A549 (cell line): ENCODE measurements around the gene NLRP1. TPM values are rescaled to one million over a fixed set of nuclear protein-coding genes. Genes with fewer than 3 reads are reported as not detected.

Experiments used
- ATAC-seq, 2 experiments: fragments of 200-7000 bp in 1 of 2; fragments of >200 bp in 1 of 2; cut with Nextera tagmentation in 1 of 2; cut with Tn5 transposase in 1 of 2; 3 replicates each; pipeline versions ENCODE4 v1.8.0 to v1.9.1; 2018 to 2020; ENCODE audit warnings: mild to moderate bottlenecking in 1 of 2, moderate library complexity in 1 of 2
- CTCF ChIA-PET: fragments of 300-600 bp; sonication (Branson Sonifier 250); formaldehyde crosslinking; extraction: SDS; loops from one replicate; lab custom pipeline; 2021; ENCODE audit warnings: antibody characterized with exemption, inconsistent platforms; lab: Yijun Ruan, JAX
- POLR2A ChIA-PET: fragments of 350-600 bp; formaldehyde crosslinking; extraction: SDS; loops from one replicate; lab custom pipeline; 2021; ENCODE audit warnings: antibody characterized with exemption, inconsistent platforms; lab: Yijun Ruan, JAX
- DNase-seq, 2 experiments: peaks; one replicate each; pipeline versions ENCODE4 v3.0.0 to v3.0.0-alpha.2; 2011 to 2016; ENCODE audit warnings: low read depth in 1 of 2, low spot score in 1 of 2
- FAIRE-seq: peaks from 2 replicates; lab custom pipeline; 2011; peaks lifted over from hg19 to GRCh38; lab: Jason Lieb, UNC
- H3K27ac ChIP-seq, 2 experiments: fragments of >200 bp; sonication (Bioruptor Twin); formaldehyde crosslinking; 3 replicates each; pipeline ENCODE4 v1.5.1; 2016 to 2017
- H3K4me1 ChIP-seq: fragments of >200 bp; sonication (Bioruptor Twin); formaldehyde crosslinking; 3 replicates; pipeline ENCODE4 v1.6.1; 2016
- H3K4me2 ChIP-seq: fragments of >200 bp; sonication (Bioruptor Twin); formaldehyde crosslinking; 3 replicates; pipeline ENCODE4 v1.6.1; 2016
- H3K4me3 ChIP-seq: fragments of >200 bp; sonication (Bioruptor Twin); formaldehyde crosslinking; 3 replicates; pipeline ENCODE4 v1.5.1; 2016
- H3K9me3 ChIP-seq: fragments of >200 bp; sonication (Bioruptor Twin); formaldehyde crosslinking; 3 replicates; pipeline ENCODE4 v1.6.1; 2016
- BHLHE40 ChIP-seq: IDR thresholded peaks from 2 replicates; pipeline ENCODE4 v1.6.1; 2012; ENCODE audit warnings: low read depth, low read length, inconsistent platforms
- CEBPB ChIP-seq, 2 experiments: fragments of >200 bp in 1 of 2; sonication (Bioruptor Twin) in 1 of 2; formaldehyde crosslinking in 1 of 2; IDR thresholded peaks; 2 replicates each; pipeline ENCODE4 v1.6.1; 2012 to 2016
- CHD2 ChIP-seq: fragments of 150-350 bp; IDR thresholded peaks from 2 replicates; pipeline ENCODE4 v1.6.1; 2014; ENCODE audit warnings: low read length; ENCODE audit not compliant: partially characterized antibody
- EHF ChIP-seq: fragments of 250-450 bp; sonication (Bioruptor Pico); IDR thresholded peaks from 2 replicates; pipeline ENCODE4 v1.5.0; 2020; ENCODE audit warnings: mild to moderate bottlenecking
- EHMT2 ChIP-seq: fragments of 200-600 bp; sonication (generic); IDR thresholded peaks from 2 replicates; pipeline ENCODE4 v1.6.1; 2016; ENCODE audit warnings: antibody characterized with exemption, low read depth, mild to moderate bottlenecking, moderate library complexity
- ESRRA ChIP-seq: fragments of 150-350 bp; IDR thresholded peaks from 2 replicates; pipeline ENCODE4 v1.6.1; 2014; ENCODE audit warnings: mild to moderate bottlenecking, low read length, borderline replicate concordance
- FOSL2 ChIP-seq, 2 experiments: fragments of 450-650 bp in 1 of 2; fragments of >200 bp in 1 of 2; sonication (Bioruptor Twin) in 1 of 2; formaldehyde crosslinking; IDR thresholded peaks; 2 replicates each; pipeline versions ENCODE4 v1.5.0 to v1.6.1; 2016 to 2020; ENCODE audit warnings: mild to moderate bottlenecking in 1 of 2, moderate library complexity in 1 of 2
- HDAC2 ChIP-seq: fragments of 200-600 bp; sonication (generic); IDR thresholded peaks from 2 replicates; pipeline ENCODE4 v1.6.1; 2016
- HEYL ChIP-seq: fragments of 250-450 bp; sonication (Bioruptor Pico); IDR thresholded peaks from 2 replicates; pipeline ENCODE4 v1.8.0; 2021; ENCODE audit warnings: mild to moderate bottlenecking, moderate library complexity
- HOXA7 ChIP-seq: fragments of 250-450 bp; sonication (Bioruptor Pico); IDR thresholded peaks from 2 replicates; pipeline ENCODE4 v1.5.0; 2020; ENCODE audit warnings: mild to moderate bottlenecking, moderate library complexity
- HOXB13 ChIP-seq: fragments of 250-450 bp; sonication (Bioruptor Pico); IDR thresholded peaks from 2 replicates; pipeline ENCODE4 v1.5.0; 2020; ENCODE audit warnings: low read depth, mild to moderate bottlenecking, moderate library complexity
- HOXB5 ChIP-seq: fragments of 250-450 bp; sonication (Bioruptor Pico); IDR thresholded peaks from 2 replicates; pipeline ENCODE4 v1.5.0; 2020; ENCODE audit warnings: mild to moderate bottlenecking, moderate library complexity
- JUN ChIP-seq, 2 experiments: fragments of >200 bp; sonication (Bioruptor Twin); formaldehyde crosslinking; IDR thresholded peaks; 2 replicates in 1 of 2; 3 replicates in 1 of 2; pipeline ENCODE4 v1.6.1; 2016 to 2017
- JUNB ChIP-seq: fragments of >200 bp; sonication (Bioruptor Twin); formaldehyde crosslinking; IDR thresholded peaks from 2 replicates; pipeline ENCODE4 v1.6.1; 2016
- MYC ChIP-seq: IDR thresholded peaks from 2 replicates; pipeline ENCODE4 v1.6.1; 2012; ENCODE audit warnings: mild to moderate bottlenecking, inconsistent platforms, low read length, improper control_type of control experiment, borderline replicate concordance
- RAD21 ChIP-seq, 2 experiments: fragments of >200 bp in 1 of 2; sonication (Bioruptor Twin) in 1 of 2; formaldehyde crosslinking in 1 of 2; IDR thresholded peaks in 1 of 2; conservative IDR thresholded peaks in 1 of 2; 2 replicates in 1 of 2; 3 replicates in 1 of 2; pipeline ENCODE4 v1.6.1; 2012 to 2018; ENCODE audit warnings: inconsistent platforms in 1 of 2
- SMC3 ChIP-seq: fragments of >200 bp; sonication (Bioruptor Twin); formaldehyde crosslinking; IDR thresholded peaks from 3 replicates; pipeline ENCODE4 v1.6.1; 2018; ENCODE audit warnings: inconsistent platforms
- SREBF2 ChIP-seq: fragments of 450-650 bp; IDR thresholded peaks from 2 replicates; pipeline ENCODE4 v1.6.1; 2014; ENCODE audit warnings: mild to moderate bottlenecking, moderate library complexity
- TP53 ChIP-seq: fragments of 250-450 bp; sonication (Bioruptor Pico); IDR thresholded peaks from 2 replicates; pipeline ENCODE4 v1.5.0; 2021; ENCODE audit warnings: mild to moderate bottlenecking, moderate library complexity
- ZNF302 ChIP-seq: fragments of 250-450 bp; sonication (Bioruptor Pico); IDR thresholded peaks from 2 replicates; pipeline ENCODE4 v1.9.0; 2021; ENCODE audit warnings: inconsistent platforms, mild to moderate bottlenecking, moderate library complexity
- WGBS: methylation state at CpG from one replicate; pipeline ENCODE4 v1.1.6; 2017; ENCODE audit errors: missing lambda C conversion rate; 5-methylcytosine and 5-hydroxymethylcytosine counted together
- polyA plus RNA-seq, 4 experiments: library from polyadenylated mRNA; depleted of rRNA in 3 of 4; stranded (reverse); fragments of >200 nt; fragmentation: RNase III in 1 of 4; extraction: RNeasy Plus Mini Kit Qiagen cat#74134 plus additional on column Dnase treatment in 1 of 4; gene quantifications; 2 replicates in 3 of 4; 3 replicates in 1 of 4; pipeline ENCODE4 v1.2.3, GENCODE V29; 2011 to 2017
- TF ChIP-seq, protein P1 (sequence below): IDR thresholded peaks from 2 replicates; pipeline ENCODE4 v1.6.1; 2012; ENCODE audit warnings: low read depth, borderline replicate concordance
- TF ChIP-seq, protein P2 (sequence below): fragments of >200 bp; sonication (Bioruptor Twin); formaldehyde crosslinking; IDR thresholded peaks from 2 replicates; pipeline ENCODE4 v1.6.1; 2016
- TF ChIP-seq, protein P3 (sequence below): fragments of 450-650 bp; IDR thresholded peaks from 2 replicates; pipeline ENCODE4 v1.6.1; 2014; ENCODE audit warnings: antibody characterized with exemption
- TF ChIP-seq, protein P4 (sequence below): IDR thresholded peaks from 2 replicates; pipeline ENCODE4 v1.6.1; 2012
- TF ChIP-seq, protein P5 (sequence below): fragments of 200-600 bp; sonication (generic); IDR thresholded peaks from 2 replicates; pipeline ENCODE4 v1.6.1; 2016; ENCODE audit warnings: antibody characterized with exemption, mild to moderate bottlenecking, moderate library complexity

The NLRP1 gene
- polyA plus RNA-seq, 2 of the 4 experiments (the other 2 are of a cell fraction) = 1.1 to 4.4 TPM

DNA sequence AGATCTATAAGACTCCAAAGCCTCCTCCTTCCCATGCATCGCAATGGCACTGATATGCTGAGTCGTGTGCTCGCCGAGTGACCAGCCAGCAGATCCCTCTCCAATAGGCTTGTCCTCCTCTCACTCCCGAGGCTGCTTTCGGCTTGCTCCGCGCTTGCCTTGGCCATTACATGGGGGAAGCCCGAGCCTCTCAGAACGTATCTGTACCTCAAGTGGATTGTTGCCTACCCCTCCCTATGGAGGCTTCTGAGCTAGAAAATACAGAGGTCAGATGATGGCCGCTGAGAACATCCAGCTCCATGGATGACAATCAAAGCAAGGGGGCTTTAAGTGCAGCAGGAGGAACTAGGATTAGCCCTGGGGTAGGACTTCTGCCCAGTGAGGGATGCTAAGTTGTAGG lies 7.7 kb upstream of the NLRP1 start:
- no peaks in the 10 kb centered on the region for H3K9me3 ChIP-seq
- ChIA-PET POLR2A (no interaction called here), CTCF (interaction anchor here (0.6 to 12.7 kb wide), 58 partner anchors 9 to 850 kb away, joined by 3 to 394 read pairs (median 4); partner anchors contain the start of genes AIPL1 and C1QBP)
- 20% methylated on average over 11 of the region's 11 CpGs for WGBS
- FAIRE-seq (no peak), DNase-seq (no peak), ATAC-seq (peak in 1 of 2 experiments; percentile 16; a peak in 2 of 6 replicates)
- no peak overlapping the region for H3K27ac ChIP-seq
- H3K4me3 ChIP-seq = no peak overlapping the region
- no peak overlapping the region for H3K4me2 ChIP-seq
- no peak for TF ChIP-seq HOXA7 (CRISPR knock-in tag)
- no peak for TF ChIP-seq ZNF302 (CRISPR knock-in tag)
- TF ChIP-seq, protein P1, sequence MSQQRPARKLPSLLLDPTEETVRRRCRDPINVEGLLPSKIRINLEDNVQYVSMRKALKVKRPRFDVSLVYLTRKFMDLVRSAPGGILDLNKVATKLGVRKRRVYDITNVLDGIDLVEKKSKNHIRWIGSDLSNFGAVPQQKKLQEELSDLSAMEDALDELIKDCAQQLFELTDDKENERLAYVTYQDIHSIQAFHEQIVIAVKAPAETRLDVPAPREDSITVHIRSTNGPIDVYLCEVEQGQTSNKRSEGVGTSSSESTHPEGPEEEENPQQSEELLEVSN = no peak
- no peak for TF ChIP-seq CEBPB (IDR thresholded peaks at IDR 0.05)
- TF ChIP-seq SREBF2 = no peak
- no peak for TF ChIP-seq CHD2
- no peak for TF ChIP-seq JUNB
- TF ChIP-seq, protein P2, sequence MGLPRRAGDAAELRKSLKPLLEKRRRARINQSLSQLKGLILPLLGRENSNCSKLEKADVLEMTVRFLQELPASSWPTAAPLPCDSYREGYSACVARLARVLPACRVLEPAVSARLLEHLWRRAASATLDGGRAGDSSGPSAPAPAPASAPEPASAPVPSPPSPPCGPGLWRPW = no peak
- no peaks in the 10 kb centered on the region for H3K4me1 ChIP-seq

DNA sequence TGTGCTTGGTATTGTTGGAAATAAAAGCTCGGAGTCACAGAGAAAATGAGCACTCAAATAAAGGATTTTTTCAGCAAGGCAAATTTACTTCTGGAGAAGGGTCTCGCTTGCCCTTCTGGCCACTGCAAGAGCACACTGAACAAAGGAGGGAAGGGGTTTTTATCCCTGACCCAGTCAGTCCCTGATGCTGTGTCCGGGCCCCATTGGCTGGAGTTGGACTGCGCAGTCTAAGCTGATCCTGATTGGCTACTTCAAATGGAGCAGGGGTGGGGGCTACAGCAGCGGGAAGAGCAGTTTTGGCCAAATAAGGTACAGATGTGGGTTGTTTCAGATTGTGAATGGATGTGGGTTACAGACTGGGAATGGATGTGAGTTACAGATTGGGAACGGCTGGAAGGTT lies 4.3 kb upstream of the NLRP1 start:
- FAIRE-seq (no peak), DNase-seq (no peak), ATAC-seq (no peak)
- H3K27ac ChIP-seq = no peak overlapping the region
- POLR2A ChIA-PET = no interaction called here
- H3K4me3 ChIP-seq = no peak overlapping the region
- 54% methylated on average over 6 of the region's 6 CpGs for WGBS
- no peak overlapping the region for H3K4me2 ChIP-seq
- TF ChIP-seq FOSL2 (IDR thresholded peaks at IDR 0.05) = no peak
- TF ChIP-seq FOSL2 (CRISPR knock-in tag; IDR thresholded peaks at IDR 0.05) = no peak
- no peak for TF ChIP-seq HDAC2
- no peak for TF ChIP-seq TP53 (CRISPR knock-in tag)
- no peak for TF ChIP-seq MYC
- no peak for TF ChIP-seq SMC3
- TF ChIP-seq EHMT2 = no peak
- TF ChIP-seq CEBPB (IDR thresholded peaks at IDR 0.05) = no peak
- CTCF ChIA-PET = interaction anchor here (0.6 to 2.2 kb wide), 16 partner anchors 10 to 884 kb away, joined by 3 to 106 read pairs (median 4); partner anchors contain the start of gene AIPL1
- peaks cover 15% of the 10 kb centered on the region; the same call in 2 of the 3 replicates for H3K4me1 ChIP-seq
- H3K9me3 ChIP-seq = no peaks in the 10 kb centered on the region

DNA sequence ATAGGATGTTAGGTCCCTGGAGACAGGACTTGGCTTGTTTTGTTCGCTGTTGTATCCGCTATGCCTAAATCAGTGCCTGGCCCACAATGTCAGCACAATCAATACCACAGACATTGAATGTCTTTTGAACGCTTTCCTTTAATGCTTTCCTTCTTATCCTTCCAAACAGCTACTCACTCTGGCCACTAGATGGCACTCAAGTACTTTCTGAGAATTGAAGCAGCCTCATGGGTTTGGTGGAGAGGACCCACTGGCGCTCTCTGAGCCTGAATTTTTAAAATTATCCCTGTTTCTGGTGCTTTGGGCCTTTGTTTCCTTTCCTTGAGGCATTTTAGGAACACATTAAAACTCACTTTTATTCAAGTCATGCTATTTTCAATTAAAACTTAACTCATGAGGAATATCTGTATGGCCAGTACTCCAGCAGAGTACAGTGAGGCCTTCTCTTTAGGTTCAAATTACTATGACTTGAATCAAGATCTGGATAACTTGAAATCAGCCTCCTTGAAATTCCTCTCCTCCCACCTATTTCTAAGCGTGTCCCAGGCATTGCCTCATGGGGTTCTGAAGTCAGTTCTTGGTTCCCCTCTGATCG lies 3.2 kb upstream of the NLRP1 start:
- Histone ChIP-seq H3K4me1 (peaks cover 15% of the 10 kb centered on the region; the same call in 2 of the 3 replicates), H3K4me2 (no peak overlapping the region), H3K9me3 (no peaks in the 10 kb centered on the region), H3K4me3 (no peak overlapping the region), H3K27ac (no peak overlapping the region)
- ATAC-seq = peak; percentile 60 to 84; a peak in 3 of 6 replicates
- ChIA-PET POLR2A (no interaction called here), CTCF (interaction anchor here (0.6 to 2.2 kb wide), 25 partner anchors 8 to 885 kb away, joined by 3 to 106 read pairs (median 4); partner anchors contain the start of gene AIPL1)
- 19% methylated on average over 6 of the region's 6 CpGs for WGBS
- peak; percentile 79 for DNase-seq
- FAIRE-seq = peak; percentile 89
- TF ChIP-seq HDAC2 = no peak
- TF ChIP-seq EHF (CRISPR knock-in tag) = no peak
- peak; percentile 98 for TF ChIP-seq RAD21 (conservative IDR thresholded peaks at IDR 0.05 in 1 of 2, IDR thresholded peaks at IDR 0.05 in 1 of 2)
- TF ChIP-seq, protein P3, sequence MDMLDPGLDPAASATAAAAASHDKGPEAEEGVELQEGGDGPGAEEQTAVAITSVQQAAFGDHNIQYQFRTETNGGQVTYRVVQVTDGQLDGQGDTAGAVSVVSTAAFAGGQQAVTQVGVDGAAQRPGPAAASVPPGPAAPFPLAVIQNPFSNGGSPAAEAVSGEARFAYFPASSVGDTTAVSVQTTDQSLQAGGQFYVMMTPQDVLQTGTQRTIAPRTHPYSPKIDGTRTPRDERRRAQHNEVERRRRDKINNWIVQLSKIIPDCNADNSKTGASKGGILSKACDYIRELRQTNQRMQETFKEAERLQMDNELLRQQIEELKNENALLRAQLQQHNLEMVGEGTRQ = no peak
- TF ChIP-seq, protein P4, sequence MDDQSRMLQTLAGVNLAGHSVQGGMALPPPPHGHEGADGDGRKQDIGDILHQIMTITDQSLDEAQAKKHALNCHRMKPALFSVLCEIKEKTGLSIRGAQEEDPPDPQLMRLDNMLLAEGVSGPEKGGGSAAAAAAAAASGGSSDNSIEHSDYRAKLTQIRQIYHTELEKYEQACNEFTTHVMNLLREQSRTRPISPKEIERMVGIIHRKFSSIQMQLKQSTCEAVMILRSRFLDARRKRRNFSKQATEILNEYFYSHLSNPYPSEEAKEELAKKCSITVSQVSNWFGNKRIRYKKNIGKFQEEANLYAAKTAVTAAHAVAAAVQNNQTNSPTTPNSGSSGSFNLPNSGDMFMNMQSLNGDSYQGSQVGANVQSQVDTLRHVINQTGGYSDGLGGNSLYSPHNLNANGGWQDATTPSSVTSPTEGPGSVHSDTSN = no peak
- no peak for TF ChIP-seq HEYL (CRISPR knock-in tag)
- no peak for TF ChIP-seq JUN (IDR thresholded peaks at IDR 0.05)
- TF ChIP-seq, protein P5, sequence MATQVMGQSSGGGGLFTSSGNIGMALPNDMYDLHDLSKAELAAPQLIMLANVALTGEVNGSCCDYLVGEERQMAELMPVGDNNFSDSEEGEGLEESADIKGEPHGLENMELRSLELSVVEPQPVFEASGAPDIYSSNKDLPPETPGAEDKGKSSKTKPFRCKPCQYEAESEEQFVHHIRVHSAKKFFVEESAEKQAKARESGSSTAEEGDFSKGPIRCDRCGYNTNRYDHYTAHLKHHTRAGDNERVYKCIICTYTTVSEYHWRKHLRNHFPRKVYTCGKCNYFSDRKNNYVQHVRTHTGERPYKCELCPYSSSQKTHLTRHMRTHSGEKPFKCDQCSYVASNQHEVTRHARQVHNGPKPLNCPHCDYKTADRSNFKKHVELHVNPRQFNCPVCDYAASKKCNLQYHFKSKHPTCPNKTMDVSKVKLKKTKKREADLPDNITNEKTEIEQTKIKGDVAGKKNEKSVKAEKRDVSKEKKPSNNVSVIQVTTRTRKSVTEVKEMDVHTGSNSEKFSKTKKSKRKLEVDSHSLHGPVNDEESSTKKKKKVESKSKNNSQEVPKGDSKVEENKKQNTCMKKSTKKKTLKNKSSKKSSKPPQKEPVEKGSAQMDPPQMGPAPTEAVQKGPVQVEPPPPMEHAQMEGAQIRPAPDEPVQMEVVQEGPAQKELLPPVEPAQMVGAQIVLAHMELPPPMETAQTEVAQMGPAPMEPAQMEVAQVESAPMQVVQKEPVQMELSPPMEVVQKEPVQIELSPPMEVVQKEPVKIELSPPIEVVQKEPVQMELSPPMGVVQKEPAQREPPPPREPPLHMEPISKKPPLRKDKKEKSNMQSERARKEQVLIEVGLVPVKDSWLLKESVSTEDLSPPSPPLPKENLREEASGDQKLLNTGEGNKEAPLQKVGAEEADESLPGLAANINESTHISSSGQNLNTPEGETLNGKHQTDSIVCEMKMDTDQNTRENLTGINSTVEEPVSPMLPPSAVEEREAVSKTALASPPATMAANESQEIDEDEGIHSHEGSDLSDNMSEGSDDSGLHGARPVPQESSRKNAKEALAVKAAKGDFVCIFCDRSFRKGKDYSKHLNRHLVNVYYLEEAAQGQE = no peak
- peak; percentile 92 for TF ChIP-seq SMC3
- no peak for TF ChIP-seq BHLHE40
- no peak for TF ChIP-seq ESRRA
- TF ChIP-seq HOXB5 (CRISPR knock-in tag) = no peak
- no peak for TF ChIP-seq HOXB13 (CRISPR knock-in tag)
